Panc1 (cell line): ENCODE results near the gene NLRC5. TPM values are rescaled to one million over a fixed set of nuclear protein-coding genes. Genes with fewer than 3 reads are reported as not detected.

Source experiments
- ATAC-seq: fragments of 200-7000 bp; cut with Tn5 transposase; 2 replicates; pipeline ENCODE4 v1.9.1; 2020; ENCODE audit warnings: mild to moderate bottlenecking, moderate library complexity
- BruUV-seq: library from RNA; stranded (reverse); fragments of 400-500 nt; replicated peaks from 2 replicates; lab custom pipeline; 2021; lab: Mats Ljungman, UMichigan
- CTCF ChIA-PET: fragments of 300-600 bp; sonication (Branson Sonifier 250); formaldehyde crosslinking; loops from one replicate; lab custom pipeline; 2022; ENCODE audit warnings: antibody characterized with exemption; lab: Charles Lee
- POLR2A ChIA-PET: fragments of 300-600 bp; sonication (Branson Sonifier 250); formaldehyde crosslinking; loops from one replicate; lab custom pipeline; 2022; ENCODE audit warnings: antibody characterized with exemption; lab: Charles Lee
- DNase-seq: peaks from one replicate; pipeline ENCODE4 v3.0.0-alpha.2; 2010; ENCODE audit warnings: low read depth, low spot score
- H3K27ac ChIP-seq: 2 replicates; pipeline ENCODE4 v1.5.1; 2011; ENCODE audit warnings: mild to moderate bottlenecking, low read length, inconsistent platforms
- H3K27me3 ChIP-seq: fragments of 200-500 bp; sonication (Bioruptor generic); 2 replicates; pipeline ENCODE4 v1.6.0; 2014; ENCODE audit warnings: low read length, inconsistent platforms; ENCODE audit not compliant: control insufficient read depth, insufficient read depth
- H3K36me3 ChIP-seq: fragments of 200-500 bp; sonication (Bioruptor generic); 2 replicates; pipeline ENCODE4 v1.5.1; 2014; ENCODE audit warnings: inconsistent platforms, mild to moderate bottlenecking, low read length, moderate library complexity; ENCODE audit not compliant: control insufficient read depth, insufficient read depth
- H3K4me1 ChIP-seq: 2 replicates; pipeline ENCODE4 v1.5.1; 2011; ENCODE audit warnings: inconsistent platforms, mild to moderate bottlenecking, low read length, moderate library complexity; ENCODE audit not compliant: control insufficient read depth, insufficient read depth
- H3K4me3 ChIP-seq, 2 experiments: 2 replicates each; pipeline ENCODE4 v1.5.1; 2011 to 2012; ENCODE audit warnings: low read depth in 2 of 2, low read length in 2 of 2, mild to moderate bottlenecking in 2 of 2, inconsistent platforms in 1 of 2, moderate library complexity in 1 of 2
- H3K9me3 ChIP-seq: fragments of 200-500 bp; sonication (Bioruptor generic); 2 replicates; pipeline ENCODE4 v1.5.1; 2014; ENCODE audit warnings: low read depth, mild to moderate bottlenecking, inconsistent platforms, low read length, moderate library complexity; ENCODE audit not compliant: control insufficient read depth, insufficient read depth
- CTCF ChIP-seq: fragments of 450-650 bp; IDR thresholded peaks from 2 replicates; pipeline ENCODE4 v1.5.1; 2017; ENCODE audit warnings: mild to moderate bottlenecking
- POLR2AphosphoS5 ChIP-seq: IDR thresholded peaks from 2 replicates; pipeline ENCODE4 v1.6.1; 2012; ENCODE audit warnings: mild to moderate bottlenecking, low read depth, low read length, moderate library complexity
- SIN3A ChIP-seq: IDR thresholded peaks from 2 replicates; pipeline ENCODE4 v1.6.1; 2012; ENCODE audit warnings: low read depth, mild to moderate bottlenecking, low read length, moderate library complexity, borderline replicate concordance; ENCODE audit not compliant: insufficient read depth
- TCF7L2 ChIP-seq: IDR thresholded peaks from 2 replicates; pipeline ENCODE4 v1.6.1; 2011; ENCODE audit warnings: mild to moderate bottlenecking, low read depth, low read length, inconsistent platforms
- in situ Hi-C: cut with HindIII; loops from 2 replicates; pipeline ENCODE4 v1.10.0; 2016; ENCODE audit warnings: low sequenced_read_pairs, low pct_unique_long_range_greater_than_20kb
- intact Hi-C: fragments of 100-400 bp; cut with micrococcal nuclease; formaldehyde crosslinking; loops from one replicate; pipeline ENCODE4 v1.10.0; 2022; ENCODE audit not compliant: unreplicated experiment
- total RNA-seq: library from RNA; stranded (reverse); gene quantifications from one replicate; pipeline ENCODE4 v1.2.1, GENCODE V29; 2021; ENCODE audit not compliant: unreplicated experiment
- TF ChIP-seq, protein P1 (sequence below), 2 experiments: IDR thresholded peaks; 2 replicates each; pipeline ENCODE4 v1.6.1; 2011 to 2012; ENCODE audit warnings: low read depth in 2 of 2, control low read depth in 1 of 2, low read length in 1 of 2, mild to moderate bottlenecking in 1 of 2, moderate library complexity in 1 of 2; ENCODE audit not compliant: insufficient read depth in 1 of 2

Gene NLRC5
- total RNA-seq, 1 experiment from 2014 or later: 8.8 TPM

DNA sequence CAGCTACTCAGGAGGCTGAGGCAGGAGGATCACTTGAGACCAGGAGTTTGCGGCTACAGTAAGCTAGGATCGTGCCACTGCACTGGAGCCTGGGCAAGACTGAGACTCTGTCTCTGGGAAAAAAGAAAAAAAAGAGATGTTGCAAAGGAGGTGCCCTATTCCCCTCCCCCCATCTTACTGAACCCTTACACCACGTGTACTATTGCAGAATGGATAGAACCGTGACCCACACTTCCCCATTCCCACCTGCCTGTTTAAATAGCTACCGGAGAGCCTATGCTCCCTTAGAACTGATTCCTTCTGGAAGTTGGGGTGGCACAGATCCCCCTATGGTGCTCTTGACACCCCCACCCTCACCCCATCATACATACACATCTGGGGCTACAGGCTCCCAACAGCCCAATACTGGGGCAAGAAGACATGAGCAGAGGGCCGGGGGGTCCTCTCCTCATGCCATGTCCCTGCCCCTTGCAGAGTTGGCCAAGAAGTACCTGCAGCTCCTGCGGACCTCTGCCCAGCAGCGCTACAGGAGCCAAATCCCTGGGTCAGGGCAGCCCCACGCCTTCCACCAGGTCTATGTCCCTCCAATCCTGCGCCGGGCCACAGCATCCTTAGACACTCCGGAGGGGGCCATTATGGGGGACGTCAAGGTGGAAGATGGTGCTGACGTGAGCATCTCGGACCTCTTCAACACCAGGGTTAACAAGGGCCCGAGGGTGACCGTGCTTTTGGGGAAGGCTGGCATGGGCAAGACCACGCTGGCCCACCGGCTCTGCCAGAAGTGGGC is 35.7 kb downstream of the NLRC5 start:
- in situ Hi-C loops: no loop called here
- CTCF ChIA-PET: interaction anchor here (0.6 kb wide), 1 partner anchor 23 kb away, joined by 4 read pairs; no protein-coding TSS in a partner anchor
- POLR2A ChIA-PET: no interaction called here

DNA sequence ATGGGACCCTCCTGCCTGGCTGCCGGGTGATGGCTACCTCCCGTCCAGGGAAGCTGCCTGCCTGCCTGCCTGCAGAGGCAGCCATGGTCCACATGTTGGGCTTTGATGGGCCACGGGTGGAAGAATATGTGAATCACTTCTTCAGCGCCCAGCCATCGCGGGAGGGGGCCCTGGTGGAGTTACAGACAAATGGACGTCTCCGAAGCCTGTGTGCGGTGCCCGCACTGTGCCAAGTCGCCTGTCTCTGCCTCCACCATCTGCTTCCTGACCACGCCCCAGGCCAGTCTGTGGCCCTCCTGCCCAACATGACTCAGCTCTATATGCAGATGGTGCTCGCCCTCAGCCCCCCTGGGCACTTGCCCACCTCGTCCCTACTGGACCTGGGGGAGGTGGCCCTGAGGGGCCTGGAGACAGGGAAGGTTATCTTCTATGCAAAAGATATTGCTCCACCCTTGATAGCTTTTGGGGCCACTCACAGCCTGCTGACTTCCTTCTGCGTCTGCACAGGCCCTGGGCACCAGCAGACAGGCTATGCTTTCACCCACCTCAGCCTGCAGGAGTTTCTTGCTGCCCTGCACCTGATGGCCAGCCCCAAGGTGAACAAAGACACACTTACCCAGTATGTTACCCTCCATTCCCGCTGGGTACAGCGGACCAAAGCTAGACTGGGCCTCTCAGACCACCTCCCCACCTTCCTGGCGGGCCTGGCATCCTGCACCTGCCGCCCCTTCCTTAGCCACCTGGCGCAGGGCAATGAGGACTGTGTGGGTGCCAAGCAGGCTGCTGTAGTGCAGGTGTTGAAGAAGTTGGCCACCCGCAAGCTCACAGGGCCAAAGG is 36.8 kb downstream of the NLRC5 start:
- POLR2A ChIA-PET: no interaction called here

More for the DNA sequence above, 35.7 kb downstream of the NLRC5 start:
- Histone ChIP-seq H3K27ac (no peak overlapping the region), H3K4me1 (no peaks in the 10 kb centered on the region), H3K9me3 (no peaks in the 10 kb centered on the region), H3K4me3 (no peak overlapping the region), H3K36me3 (no peaks in the 10 kb centered on the region), H3K27me3 (no peaks in the 10 kb centered on the region)
- no peak for ATAC-seq
- BruUV-seq: no TSS peak
- no peak for TF ChIP-seq SIN3A
- TF ChIP-seq TCF7L2: no peak
- TF ChIP-seq, protein P1, sequence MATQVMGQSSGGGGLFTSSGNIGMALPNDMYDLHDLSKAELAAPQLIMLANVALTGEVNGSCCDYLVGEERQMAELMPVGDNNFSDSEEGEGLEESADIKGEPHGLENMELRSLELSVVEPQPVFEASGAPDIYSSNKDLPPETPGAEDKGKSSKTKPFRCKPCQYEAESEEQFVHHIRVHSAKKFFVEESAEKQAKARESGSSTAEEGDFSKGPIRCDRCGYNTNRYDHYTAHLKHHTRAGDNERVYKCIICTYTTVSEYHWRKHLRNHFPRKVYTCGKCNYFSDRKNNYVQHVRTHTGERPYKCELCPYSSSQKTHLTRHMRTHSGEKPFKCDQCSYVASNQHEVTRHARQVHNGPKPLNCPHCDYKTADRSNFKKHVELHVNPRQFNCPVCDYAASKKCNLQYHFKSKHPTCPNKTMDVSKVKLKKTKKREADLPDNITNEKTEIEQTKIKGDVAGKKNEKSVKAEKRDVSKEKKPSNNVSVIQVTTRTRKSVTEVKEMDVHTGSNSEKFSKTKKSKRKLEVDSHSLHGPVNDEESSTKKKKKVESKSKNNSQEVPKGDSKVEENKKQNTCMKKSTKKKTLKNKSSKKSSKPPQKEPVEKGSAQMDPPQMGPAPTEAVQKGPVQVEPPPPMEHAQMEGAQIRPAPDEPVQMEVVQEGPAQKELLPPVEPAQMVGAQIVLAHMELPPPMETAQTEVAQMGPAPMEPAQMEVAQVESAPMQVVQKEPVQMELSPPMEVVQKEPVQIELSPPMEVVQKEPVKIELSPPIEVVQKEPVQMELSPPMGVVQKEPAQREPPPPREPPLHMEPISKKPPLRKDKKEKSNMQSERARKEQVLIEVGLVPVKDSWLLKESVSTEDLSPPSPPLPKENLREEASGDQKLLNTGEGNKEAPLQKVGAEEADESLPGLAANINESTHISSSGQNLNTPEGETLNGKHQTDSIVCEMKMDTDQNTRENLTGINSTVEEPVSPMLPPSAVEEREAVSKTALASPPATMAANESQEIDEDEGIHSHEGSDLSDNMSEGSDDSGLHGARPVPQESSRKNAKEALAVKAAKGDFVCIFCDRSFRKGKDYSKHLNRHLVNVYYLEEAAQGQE (IDR thresholded peaks at IDR 0.05; ENCODE audit: insufficient read depth in 1 of 2, low read depth in 2 of 2, low read length in 1 of 2): no peak
- no peak for TF ChIP-seq POLR2AphosphoS5
- intact Hi-C loops: no loop called here
- DNase-seq: no peak

More for the DNA sequence above, 36.8 kb downstream of the NLRC5 start:
- TF ChIP-seq SIN3A (no peak), TCF7L2 (no peak), POLR2AphosphoS5 (no peak), CTCF (no peak)
- TF ChIP-seq, protein P1 (IDR thresholded peaks at IDR 0.05; ENCODE audit: insufficient read depth in 1 of 2, low read depth in 2 of 2, low read length in 1 of 2): no peak
- Histone ChIP-seq H3K27ac (no peak overlapping the region), H3K4me3 (no peak overlapping the region), H3K9me3 (no peaks in the 10 kb centered on the region), H3K4me1 (no peaks in the 10 kb centered on the region), H3K27me3 (no peaks in the 10 kb centered on the region), H3K36me3 (no peaks in the 10 kb centered on the region)
- DNase-seq (no peak), ATAC-seq (no peak)
- CTCF ChIA-PET: no interaction called here
- intact Hi-C loops: no loop called here
- in situ Hi-C loops: no loop called here
- BruUV-seq: no TSS peak
